NOMO-1 (cell line): ENCODE measurements around the gene MOB2.

Experiments
- DNase-seq, 2 experiments: peaks; one replicate each; lab custom pipeline; 2025; ENCODE audit not compliant: unreplicated experiment in 2 of 2; lab: John Stamatoyannopoulos, UW

MOB2 gene

DNA sequence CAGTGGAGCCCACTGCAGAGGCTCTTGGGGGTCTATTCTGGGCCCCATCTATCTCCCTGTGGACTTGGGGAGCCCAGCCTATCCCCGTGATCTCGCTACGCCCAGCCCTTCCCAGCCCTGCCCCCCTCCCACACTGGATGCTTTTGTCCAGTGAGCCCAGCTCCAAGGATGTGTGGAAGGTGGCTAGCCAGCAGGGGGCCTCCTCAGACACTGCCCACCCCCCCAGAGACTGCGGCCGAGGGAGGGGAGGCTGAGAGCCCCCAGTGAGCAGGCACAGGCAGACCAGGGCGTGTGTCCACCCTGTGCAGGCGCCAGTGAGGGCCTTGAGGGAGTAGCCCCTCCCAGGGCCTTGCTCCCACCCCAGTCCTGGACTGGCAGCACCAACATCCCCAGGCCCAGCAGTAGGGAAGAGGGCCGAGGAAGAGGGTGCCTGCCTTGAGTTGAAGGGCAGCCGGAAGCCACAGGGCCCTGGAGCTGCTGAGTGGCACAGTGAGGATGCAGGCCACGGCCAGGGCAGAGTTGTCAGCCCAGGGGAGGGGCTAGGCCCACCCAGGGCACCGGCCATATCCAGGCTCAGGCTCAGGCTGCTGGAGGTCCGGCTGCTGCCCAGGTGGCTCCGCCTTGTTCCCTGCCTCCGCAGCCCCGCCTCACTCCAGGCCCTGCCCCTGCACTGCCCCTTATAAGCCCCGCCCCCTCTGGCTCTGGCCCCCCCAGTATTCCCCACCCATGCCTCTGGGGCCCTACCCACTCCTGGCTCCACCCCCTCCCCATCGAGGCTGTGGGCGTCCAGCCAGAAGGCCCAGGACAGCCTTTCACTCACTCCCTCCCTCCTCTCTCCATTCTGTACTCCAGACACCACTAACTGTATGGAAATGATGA, 28.0 kb downstream of the MOB2 start:
- no peak for DNase-seq

DNA sequence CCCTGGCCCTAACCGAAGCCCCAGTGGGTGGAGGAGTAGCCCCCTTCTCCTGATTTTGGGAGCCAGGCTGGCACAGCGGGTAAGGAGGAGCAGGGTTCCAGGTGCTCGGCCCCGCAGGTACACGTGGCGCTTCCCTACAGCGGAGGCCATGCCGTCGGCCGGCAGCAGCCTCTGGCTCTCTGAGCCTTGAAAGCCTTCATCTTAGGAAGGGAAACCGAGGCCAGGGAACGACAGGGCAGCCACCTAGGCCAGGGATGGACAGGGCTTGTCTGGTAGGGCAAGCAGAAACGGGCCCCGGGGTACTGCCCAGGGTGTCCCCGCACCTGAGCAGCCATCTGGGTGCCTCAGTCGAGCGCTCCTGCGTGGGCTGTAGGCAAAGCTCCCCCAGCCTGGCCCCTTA, 28.7 kb downstream of the MOB2 start:
- no peak for DNase-seq

DNA sequence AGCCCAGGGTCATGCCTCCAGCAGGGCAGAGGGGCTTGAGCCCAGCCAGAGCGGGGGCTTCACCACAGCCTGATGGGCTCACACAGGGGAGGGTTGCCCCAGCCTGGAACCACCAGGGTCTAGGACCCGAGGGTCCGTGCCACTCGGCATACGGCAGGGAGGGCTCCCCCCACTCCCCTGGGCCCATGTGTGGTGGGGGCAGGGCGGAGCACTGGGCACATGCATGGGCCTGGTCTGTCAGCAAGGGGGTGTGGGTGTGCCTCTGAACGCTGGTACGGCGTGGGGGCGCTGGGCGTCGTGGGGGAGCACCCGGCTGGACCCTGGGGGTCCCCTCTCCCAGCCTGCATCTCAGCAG, 29.3 kb downstream of the MOB2 start:
- DNase-seq = no peak

DNA sequence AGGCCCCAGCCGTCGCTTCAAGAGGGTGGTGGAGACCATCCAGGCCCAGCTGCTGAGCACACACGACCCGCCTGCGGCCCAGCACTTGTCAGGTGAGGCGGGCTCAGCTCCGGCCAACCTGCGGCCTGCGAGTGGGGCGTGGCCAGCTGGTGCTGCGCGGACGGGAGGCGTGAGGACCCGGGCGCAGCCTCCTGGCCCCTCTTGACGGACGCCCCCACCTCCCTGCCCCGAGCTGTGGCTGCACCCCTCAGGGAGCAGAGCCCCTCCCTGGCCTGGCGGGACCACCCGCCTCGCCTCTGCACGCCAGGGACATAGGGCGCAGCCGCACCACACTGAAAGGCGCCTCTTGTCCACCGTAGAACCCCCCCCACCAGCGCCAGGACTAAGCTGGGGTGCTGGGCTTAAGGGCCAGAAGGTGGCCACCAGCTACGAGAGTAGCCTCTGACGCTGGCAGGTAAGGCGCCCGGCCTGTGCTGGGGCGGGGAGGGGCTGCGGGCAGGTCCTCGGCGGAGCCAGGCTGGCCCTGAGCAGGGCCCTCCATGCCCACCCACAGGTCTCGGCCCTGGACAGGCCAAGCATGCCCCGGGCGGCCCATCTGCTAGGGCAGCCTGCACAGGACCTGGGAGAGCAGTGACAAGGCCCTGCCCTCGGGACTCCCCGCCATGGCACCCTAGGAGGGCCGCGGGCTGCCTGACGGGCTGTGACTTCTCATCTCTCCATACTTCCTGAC, 29.8 kb downstream of the MOB2 start:
- no peak for DNase-seq

DNA sequence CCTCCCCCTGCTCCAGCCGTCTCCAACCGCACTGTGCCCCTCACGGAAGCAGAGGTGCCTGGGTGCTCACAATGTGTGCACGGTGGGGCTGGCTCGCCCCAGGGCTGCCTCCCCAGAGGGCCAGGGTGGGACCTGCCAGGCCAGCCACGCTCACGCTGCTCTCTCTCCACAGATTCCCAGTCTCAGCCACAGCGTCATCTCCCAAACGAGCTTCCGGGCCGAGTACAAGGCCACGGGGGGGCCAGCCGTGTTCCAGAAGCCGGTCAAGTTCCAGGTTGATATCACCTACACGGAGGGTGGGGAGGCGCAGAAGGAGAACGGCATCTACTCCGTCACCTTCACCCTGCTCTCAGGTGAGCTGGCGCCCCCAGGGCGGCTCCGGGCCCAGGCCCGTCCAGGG, 30.4 kb downstream of the MOB2 start:
- no peak for DNase-seq

DNA sequence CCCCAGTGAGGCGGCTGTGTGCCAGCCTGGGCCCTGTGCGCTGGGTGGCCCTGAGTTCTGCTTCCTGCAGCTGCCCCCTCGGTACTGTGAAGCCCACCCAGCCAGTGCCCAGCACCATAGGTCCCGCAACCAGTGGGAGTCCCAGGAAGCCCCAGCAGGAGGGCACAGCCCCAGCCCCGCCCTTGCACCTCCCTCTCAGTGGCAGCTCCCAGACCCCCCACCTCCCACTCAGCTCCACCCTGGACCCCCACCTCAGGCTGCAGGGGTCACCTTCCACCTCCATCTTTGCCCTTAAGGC, 30.9 kb downstream of the MOB2 start:
- DNase-seq = no peak

DNA sequence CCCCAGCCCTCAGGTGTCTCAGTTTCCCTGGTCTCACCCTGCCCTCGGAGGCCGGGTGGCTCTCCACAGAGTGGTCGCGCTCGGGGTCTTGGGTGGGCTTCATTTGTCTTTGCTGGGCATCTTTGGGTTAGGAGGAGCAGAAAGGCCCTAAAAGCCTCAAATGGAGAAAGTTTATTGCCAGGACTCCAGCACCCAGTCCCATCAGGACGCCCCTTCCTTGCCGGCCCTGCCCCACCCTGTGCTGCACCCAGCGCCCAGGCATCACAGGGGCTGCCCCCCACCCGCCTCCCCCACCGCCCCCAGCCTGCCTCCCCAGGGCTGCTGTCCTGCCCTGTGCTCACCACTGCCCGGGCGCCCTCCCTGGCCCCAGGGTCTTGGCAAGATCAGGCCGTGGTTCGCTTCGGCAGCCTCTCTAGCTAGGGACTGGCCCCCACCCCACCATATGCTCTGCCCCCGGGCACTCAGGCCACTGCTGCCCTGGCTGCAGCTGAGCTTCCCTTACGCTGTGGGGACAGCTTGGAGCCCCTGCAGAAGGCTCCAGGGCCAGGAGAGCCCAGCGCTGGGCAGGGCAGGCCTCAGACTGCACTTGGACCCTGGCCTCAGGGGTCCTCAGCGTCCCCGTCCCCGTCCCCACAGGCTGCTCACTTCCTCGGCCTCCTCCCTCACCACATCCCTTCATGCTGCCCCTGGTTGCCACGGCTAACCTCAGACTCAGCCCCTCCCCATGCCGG, 31.4 kb downstream of the MOB2 start:
- DNase-seq = no peak

DNA sequence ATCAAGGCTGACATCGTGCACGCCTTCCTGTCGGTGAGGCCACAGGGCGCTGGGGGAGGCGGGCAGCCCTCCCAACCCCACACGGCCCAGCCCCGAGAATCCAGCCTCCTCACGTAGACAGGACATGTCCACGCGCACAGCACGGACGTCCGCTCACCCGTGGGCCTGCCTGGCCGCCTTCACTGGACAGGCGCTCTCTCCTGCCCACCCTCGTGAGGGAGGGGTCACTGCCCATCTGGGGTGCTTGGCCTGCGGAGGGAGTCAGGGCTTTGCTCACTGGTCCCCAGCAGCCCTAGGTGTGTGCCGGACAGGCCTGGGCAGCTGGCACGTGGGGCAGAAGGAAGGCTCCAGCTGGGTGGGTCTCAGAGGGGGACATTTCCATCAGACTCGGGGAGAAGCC, 32.0 kb downstream of the MOB2 start:
- no peak for DNase-seq

DNA sequence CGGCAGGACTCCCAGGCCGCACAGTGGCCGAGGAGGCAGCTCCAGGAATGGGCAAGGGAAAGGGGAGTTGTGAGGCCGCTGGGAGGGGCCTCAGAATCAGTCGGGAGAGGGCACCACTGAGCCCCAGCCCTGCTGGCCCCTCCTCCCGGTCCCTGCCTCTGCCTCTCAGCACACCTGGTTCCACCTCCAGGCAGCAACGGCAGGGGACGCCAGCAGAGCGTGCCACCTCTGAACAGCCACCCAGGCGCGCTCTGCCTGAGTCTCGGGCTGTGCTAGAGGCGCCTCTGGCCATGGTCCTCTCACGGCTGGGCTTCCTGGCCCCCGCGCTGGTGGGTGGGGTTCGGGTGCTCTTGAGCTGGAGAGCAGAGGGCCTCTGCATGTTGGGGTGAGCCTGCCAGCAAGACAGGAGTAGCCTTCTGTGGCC, 33.0 kb downstream of the MOB2 start:
- DNase-seq = no peak

DNA sequence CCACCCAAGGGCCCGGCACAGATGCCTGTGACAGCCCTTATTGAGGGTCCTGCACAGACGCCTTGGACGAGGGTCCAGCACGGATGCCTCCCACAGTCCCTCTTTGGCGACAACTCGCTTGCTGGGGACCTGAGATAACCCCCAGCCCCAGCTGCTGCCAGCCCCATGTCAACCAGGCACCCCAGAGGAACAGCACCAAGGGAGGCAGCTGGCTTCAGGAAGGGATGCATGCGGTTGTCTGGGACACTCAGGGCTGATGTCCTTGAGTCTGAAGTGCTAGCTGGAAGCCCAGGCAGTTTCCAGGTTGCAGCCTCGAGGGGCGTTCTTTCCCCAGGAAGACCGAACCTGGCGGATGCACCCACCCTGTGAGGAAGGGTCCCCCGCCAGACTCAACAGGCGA, 33.8 kb downstream of the MOB2 start:
- no peak for DNase-seq

DNA sequence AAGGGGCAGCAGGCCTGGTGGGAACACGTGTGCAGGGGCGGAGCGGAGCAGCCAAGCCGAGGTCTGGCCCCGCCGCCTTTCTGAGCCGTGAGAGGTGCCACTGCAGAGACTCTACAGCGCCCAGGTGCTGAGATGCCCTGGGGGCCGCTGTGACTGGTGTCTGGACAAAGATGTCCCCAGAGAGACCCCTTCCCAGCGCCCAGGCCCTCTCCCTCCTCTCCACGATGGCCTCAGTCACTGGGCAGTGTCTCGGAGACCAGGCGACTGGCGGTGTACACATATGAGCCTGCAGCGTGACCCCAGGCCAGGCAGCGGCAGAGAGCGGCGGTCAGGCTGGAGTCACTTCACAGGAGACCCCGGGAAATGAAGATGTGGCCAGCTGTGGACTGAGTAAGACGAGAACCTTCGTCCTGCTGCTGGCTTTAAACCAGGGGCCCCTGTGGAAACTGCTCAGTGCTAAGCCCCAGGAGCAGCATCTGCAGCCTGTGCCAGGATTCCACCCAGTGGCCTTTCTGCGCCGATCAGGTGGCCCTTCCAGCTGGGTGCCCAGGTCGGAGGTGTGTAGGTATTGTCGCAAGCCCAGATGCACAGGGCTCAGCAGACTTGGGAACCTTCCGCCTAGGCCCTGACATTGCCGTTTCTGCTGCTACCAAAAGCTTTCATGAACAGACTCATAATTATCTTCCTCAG, 34.7 kb downstream of the MOB2 start:
- DNase-seq = no peak

DNA sequence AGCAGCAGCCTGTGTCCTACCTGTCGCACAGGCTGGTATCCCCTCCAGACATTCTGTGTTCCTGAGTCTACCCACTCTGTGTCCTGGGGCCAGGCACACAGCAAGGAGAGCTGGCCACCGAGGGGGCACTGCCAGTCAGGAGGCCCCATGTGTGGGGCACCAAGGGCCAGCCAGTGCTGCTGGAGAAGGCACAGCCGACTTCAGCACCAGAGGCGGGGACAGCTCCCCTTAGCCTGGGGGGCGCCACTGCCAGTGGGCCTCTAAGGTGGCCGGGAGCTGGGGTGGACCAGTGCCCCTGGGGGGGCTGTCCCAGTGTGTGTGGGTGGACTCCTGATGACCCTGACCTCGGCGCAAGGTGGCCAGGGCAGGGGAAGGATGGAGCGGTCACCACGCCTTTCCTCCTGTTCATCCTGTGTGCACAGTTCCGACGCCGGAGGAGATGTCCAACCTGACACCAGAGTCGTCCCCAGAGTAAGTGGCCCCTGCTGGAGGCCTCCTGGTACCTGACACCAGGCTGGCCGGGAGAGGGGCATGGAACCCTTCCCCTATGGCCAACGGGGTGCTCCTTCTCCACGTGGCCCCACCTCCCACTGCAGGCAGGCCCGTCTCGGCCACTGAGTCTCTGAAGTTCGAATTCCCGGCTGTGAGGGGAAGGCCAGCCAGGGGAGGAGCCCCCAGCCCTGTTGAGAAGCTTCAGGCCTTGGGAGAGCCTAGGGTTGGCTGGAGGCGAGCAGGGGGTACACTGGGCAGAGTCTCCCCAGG, 35.4 kb downstream of the MOB2 start:
- DNase-seq = no peak

DNA sequence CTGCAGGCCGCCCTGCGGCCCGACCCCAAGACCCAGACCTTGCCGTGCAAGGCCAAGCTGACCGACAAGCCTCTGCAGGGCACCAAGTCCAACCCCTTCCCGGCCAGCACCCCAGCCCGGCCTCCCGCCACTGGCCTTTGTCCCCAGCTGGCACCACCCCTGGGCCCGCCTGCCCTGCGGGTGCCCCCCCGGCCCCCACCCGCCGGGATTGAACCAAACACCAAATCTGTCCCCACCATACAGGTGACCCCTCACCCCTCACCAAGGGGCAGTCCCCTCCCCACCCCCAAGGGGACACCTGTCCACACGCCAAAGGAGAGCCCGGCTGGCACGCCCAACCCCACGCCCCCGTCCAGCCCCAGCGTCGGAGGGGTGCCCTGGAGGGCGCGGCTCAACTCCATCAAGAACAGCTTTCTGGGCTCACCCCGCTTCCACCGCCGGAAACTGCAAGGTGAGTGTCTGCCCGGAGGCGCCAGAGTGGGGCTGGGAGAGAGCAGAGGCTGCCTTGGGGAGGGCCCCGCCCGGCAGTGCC, 36.2 kb downstream of the MOB2 start:
- no peak for DNase-seq

DNA sequence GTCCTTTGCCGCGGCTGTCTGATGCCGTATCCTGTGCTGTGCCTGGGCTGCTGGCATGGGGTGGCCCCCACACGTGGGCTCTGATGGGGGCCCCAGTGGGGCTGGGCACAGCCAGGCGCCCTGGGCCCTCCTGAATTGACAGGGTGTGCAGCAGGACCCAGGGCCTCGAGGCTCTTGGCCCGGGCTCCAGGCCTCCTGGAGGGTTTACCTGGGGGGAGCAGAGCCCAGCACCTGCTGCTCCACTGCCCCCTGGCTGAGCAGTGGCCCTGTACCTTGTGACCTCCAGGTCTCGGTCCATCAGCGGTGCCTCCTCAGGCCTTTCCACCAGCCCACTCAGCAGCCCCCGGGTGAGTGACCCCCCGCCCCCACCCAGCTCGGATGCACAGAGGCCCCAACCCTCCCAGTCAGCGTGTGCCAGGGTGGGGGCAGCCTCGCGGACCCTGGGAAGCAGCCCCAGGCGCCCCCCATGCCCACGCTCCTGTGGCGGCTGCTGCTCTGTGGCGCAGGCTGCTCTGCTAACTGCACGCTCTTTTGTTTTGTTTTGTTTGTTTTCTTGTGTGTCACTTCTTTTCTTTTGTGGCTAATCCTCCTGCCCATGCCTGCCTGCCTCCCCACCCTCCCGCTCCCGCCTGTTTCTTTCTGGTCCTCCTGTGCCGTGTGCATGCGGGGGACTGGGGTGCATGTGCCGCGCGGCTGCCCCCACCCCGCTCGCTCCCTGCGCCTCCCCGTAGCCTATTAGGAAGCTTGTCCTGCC, 36.9 kb downstream of the MOB2 start:
- DNase-seq = no peak

DNA sequence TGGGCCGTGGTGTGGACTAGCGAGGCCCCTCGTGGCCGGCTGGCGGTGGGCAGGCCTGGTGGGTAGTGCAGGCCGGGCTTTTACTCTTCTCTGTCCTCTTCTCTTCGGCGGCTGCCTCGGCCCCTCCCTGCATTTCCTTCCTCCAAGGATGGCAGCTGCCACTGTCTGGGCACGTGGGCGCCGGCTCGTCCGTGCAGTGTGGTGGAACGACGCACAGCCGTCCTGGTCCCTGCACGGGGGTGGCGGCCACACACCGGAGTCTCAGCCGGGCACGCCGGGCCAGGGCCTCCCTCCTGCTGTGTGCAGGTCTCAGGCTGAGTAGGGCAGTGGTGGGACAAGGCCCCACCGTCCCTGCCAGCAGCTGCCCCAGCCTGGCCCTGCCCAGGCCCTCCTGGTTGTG, 37.7 kb downstream of the MOB2 start:
- DNase-seq = no peak

DNA sequence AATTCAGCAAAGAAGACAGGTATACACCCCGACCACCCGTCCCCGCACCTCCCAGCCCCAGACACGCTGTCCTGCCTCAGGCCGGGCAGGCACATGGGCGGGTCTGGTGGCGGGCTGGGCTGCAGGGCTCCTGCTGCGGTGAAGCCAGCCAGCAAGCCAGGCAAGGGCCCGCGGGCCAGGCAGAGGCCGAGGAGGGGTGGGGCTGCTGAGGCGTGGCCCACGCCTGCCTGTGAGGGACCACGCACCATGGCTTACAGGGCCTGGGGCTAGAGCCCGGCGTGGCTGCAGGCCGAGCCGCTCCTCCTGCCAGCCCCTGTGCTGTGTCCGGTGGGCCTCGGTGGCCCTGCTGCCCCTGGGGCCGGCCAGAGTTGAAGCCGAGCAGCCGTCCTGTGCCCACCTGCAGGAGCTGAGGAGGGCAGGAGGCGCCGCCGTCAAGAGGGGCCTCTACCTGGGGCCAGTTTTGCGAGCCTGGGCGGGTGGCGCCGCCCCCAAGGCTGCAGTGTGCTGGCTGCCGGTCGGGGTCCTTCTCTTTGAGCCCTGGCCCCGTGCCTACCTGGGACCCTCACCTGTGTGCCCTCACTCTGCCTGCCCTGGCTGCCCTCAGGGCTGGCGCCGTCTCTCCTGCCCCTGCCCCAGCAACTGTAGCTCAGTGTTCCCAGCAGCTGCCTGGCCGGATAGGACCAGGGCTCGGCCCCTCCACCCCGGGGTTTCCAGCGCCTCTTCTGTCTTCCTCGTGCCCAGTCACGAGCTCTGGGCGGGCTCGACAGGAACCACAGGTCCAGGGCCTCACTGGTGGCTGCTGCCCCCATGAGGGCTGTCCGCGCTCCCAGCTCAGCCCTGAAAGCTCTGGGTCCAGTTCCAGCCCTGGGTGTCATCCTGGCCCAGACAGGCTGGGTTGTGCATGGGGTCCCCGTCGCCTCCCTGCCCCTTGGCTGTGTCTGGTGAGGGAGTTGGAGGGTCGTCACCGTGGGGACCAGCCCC, 38.4 kb downstream of the MOB2 start:
- no peak for DNase-seq

DNA sequence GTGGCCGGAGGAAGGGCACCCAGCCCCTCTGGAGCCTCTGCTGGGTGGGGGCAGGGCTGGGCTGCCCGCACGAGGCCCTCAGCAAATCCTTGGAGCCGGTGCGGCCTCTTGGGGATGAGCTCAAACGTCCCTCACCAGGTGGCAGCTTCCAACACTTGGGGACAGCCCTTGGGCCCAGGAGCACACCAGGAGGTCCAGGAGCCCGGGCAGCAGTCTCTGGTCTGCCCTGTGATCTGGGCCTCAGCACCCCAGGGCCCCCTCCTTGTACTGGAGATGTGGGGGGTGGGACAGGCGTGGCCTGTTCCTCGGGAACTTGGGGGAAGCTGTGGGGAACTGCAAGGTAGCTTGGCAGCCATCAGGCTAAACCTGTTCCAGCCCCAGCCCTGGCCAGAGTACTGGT, 40.0 kb downstream of the MOB2 start:
- no peak for DNase-seq

DNA sequence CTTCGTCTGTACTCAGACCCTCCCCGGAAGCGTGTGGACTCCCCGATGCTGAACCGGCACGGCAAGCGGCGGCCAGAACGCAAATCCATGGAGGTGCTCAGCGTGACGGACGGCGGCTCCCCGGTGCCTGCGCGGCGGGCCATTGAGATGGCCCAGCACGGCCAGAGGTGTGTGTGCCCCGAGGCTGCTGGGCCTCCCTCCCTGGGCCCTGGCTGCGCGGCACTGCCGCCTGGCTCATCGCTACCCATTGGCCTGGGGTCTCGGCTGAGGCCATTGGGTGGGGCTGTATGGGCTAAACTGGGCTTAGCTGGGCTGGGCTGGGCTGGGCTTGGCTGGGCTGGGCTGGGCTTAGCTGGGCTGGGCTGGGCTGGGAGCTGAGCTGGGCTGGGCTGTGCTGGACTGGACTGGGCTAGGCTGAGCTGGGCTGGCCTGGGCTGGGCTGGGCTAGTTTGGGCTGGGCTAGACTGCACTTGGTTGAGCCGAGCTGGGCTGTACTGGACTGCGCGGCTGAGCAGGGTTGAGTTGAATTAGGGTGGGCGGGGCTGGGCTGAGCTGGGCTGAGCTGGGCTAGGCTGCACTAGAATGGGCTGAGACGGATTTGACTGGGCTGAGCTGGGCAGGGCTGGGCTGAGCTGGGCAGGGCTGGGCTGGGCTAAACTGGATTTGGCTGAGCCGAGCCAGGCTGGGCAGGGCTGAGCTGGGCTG, 40.7 kb downstream of the MOB2 start:
- DNase-seq = no peak
